H54 (cell line): Measurements from ENCODE around the gene TSEN2.

ENCODE experiments used
- DNase-seq: peaks from one replicate; pipeline ENCODE4 v3.0.0; 2011; ENCODE audit warnings: low spot score, mixed read lengths; ENCODE audit not compliant: insufficient read length
- FAIRE-seq: peaks from 3 replicates; lab custom pipeline; 2011; peaks lifted over from hg19 to GRCh38; lab: Jason Lieb, UNC
- POLR2A ChIP-seq: IDR thresholded peaks from 2 replicates; pipeline ENCODE4 v1.6.1; 2011; ENCODE audit warnings: low read depth, mild to moderate bottlenecking, low read length

The TSEN2 gene

GRCh38 chr3:12489368-12489767, 5.1 kb downstream of the TSEN2 start:
- FAIRE-seq (no peak), DNase-seq (no peak)
- TF ChIP-seq POLR2A = no peak

- DNase-seq = no peak
- no peak for FAIRE-seq
- TF ChIP-seq POLR2A = no peak
Observed at GRCh38 chr3:12489832-12490231, 5.6 kb downstream of the TSEN2 start.

GRCh38 chr3:12490547-12490946, 6.3 kb downstream of the TSEN2 start:
- TF ChIP-seq POLR2A = no peak
- DNase-seq = no peak
- FAIRE-seq = no peak

- DNase-seq (no peak), FAIRE-seq (no peak)
- TF ChIP-seq POLR2A = no peak
Observed at GRCh38 chr3:12495749-12496452, 11.6 kb downstream of the TSEN2 start.

GRCh38 chr3:12496453-12496761, 12.1 kb downstream of the TSEN2 start:
- TF ChIP-seq POLR2A = no peak
- DNase-seq (no peak), FAIRE-seq (no peak)

- FAIRE-seq (no peak), DNase-seq (no peak)
- TF ChIP-seq POLR2A = no peak
Observed at GRCh38 chr3:12499474-12499873, 15.2 kb downstream of the TSEN2 start.

- no peak for DNase-seq
- FAIRE-seq = no peak
- TF ChIP-seq POLR2A = no peak
Observed at GRCh38 chr3:12501360-12502020, 17.2 kb downstream of the TSEN2 start.

- DNase-seq = no peak
- no peak for FAIRE-seq
- no peak for TF ChIP-seq POLR2A
Observed at GRCh38 chr3:12503126-12503957, 19.1 kb downstream of the TSEN2 start.

- FAIRE-seq (no peak), DNase-seq (no peak)
- no peak for TF ChIP-seq POLR2A
Observed at GRCh38 chr3:12506201-12506709, 22.0 kb downstream of the TSEN2 start.

- DNase-seq (peak; percentile 49), FAIRE-seq (no peak)
- no peak for TF ChIP-seq POLR2A
Observed at GRCh38 chr3:12507591-12508281, 23.5 kb downstream of the TSEN2 start.

GRCh38 chr3:12508291-12508700, 24.0 kb downstream of the TSEN2 start:
- DNase-seq (peak; percentile 88), FAIRE-seq (peak; percentile 98)
- no peak for TF ChIP-seq POLR2A

- no peak for FAIRE-seq
- no peak for TF ChIP-seq POLR2A
- no peak for DNase-seq
Observed at GRCh38 chr3:12509466-12509865, 25.2 kb downstream of the TSEN2 start.

- DNase-seq (no peak), FAIRE-seq (no peak)
- TF ChIP-seq POLR2A = no peak
Observed at GRCh38 chr3:12512534-12513118, 28.3 kb downstream of the TSEN2 start.
